GM19043 (cell line): Measurements from ENCODE around the gene MAN1B1.
"Not testable (repeated sequence)": the region's sequence is repeated elsewhere in the genome, so short reads cannot be mapped to it uniquely, and the experiment has no call there.

Source experiments
- ATAC-seq: cut with Tn5 transposase; IDR thresholded peaks from one replicate; pipeline ENCODE4 v1.9.1; 2021; ENCODE audit warnings: low read depth; ENCODE audit not compliant: unreplicated experiment

MAN1B1 gene

DNA sequence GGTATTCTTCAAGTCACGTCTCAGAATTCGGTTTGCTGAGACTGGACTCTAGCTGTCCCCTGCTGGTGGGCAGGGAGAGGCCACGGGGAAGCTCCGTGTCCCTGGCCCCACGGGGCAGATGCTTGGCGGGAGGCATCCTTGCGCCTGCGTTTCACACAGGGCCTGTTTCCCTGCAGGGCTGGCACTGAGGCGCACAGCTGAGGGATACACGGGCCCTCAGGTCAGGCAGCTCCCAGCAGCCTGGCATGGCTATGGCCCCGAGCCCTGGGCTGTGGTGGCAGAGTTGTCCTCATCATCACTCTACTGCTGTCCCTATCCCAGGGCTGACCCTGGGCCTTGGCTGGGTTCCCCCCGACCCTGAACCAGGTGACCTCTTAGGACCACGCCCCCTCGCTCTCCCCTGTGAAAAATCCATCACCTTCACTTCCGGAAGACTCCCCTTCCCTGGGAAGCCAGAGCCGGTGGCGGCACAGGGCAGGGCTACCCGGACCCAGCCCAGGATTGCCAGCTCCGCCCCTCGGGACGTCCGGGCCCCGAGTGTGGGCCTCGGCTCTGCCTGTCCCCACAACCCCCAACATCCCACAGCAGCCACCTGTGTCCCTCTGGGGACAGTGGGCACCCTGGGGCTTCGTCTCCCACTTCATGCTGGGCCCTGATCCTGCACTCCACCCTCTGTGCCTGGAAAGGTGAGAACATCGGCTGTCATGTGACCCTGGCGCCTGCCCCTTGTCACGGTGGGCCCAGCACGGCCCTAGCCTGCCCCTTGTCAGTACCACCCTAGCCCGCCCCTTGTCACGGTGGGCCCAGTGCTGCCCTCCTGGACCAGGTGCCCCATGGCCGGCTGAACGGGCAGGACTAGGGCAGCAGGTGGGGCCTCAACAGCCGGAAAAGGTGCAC, 22.7 kb downstream of the MAN1B1 start:
- ATAC-seq = no peak

DNA sequence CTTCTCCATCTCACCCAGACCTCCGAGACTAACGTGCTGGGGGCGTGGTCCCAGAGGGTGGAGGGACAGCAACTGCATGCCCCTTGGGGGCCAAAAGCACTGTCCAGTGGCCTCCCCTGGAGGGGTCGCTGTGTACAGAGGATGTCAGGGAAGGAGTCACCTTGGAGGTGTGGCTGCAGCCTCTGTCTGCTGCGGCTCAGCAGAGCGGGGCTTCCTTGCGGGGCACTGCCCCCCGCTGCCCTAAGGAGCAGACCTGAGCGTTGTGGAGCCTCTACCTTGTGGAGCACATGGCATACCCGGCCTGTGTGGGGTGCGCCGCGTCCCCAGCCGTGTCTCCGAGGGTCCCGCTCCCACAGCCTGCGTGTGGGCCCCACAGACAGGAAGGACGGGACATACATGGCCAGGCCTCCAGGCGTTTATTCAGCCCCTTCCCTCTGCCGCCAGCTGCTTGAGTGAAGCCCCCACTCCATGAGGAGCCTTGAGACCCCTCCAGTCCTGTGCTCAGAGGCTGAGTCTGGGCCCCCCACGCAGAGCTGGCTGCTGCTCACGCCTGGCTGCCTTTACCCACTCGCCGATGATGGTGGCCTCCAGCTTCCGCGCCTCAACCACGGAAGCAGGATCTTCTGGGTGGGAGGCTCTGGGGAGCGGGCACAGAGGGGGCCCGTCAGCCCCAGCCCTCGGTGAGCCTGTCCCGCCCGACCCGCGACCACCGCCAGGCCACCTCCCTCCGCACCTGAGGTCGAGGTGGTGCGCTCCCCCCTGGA, 23.5 kb downstream of the MAN1B1 start:
- no peak for ATAC-seq

DNA sequence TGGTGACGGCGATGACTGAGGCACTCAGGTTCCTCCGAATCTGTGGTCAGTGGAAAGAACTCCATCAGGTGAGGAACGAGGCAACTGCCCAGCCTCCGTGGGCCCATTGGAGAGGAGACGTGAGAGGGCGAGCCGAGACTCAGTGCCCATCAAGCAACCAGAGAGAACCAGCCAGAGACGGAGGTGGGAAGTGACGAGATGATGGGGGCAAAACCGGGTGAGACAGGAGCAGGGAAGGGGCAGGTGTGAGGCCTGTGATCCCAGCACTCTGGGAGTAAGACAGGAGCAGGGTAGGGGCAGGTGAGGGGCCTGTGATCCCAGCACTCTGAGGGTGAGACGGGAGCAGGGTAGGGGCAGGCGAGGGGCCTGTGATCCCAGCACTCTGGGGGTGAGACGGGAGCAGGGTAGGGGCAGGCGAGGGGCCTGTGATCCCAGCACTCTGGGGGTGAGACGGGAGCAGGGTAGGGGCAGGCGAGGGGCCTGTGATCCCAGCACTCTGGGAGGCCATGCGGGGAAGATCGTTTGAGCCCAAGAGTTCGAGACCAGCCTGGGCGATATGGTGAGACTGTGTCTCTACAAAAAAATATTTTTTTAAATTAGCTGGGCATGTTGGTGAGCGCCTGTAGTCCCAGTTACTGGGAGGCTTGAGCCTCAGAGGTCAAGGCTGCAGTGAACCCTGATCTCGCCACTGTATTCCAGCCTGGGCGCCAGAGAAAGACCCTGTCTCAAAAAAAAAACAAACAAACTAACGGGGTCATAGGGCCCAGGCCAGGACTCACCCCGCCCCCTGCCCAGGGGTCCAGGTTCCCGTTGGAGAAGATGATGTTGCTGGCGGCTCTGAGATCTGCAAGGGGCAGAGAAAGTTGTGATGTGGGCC, 24.4 kb downstream of the MAN1B1 start:
- ATAC-seq = no peak

DNA sequence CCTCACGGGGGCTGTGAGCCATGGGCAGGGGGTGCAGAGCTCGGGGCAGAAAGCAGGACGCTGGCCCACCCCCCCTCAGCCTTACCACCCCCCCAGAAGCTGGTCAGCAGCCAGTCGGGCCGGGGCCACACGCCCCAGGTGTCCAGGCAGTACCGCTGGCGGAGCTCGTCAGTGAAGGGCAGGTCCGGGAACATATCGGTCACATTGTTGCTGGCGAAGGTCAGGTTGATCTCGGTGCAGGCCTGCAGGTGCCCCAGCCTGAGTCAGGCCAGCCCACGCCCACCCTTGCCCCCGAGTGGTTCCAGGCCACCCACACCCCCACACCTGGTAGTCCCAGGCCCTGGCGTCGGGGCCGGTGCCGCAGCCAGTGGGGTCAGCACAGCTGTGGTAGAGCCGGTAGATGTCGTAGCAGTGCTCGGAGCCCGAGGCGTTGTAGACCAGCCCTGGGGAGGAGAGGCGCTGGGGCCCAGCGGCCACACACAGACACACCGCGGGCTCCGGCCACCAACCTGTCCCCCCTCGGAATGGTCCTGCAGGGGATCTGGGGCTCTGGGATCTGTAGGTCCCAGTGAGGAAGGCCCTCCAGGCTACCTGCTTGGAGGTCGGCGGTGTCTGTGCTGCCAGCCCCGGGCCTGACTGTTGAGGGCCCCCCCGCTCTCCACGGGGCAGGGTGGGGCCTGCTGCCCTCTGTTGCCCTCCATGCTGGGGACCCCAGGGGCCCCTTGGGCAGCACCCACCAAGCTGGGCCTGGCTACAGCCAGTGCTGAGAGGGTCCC, 25.2 kb downstream of the MAN1B1 start:
- no peak for ATAC-seq

DNA sequence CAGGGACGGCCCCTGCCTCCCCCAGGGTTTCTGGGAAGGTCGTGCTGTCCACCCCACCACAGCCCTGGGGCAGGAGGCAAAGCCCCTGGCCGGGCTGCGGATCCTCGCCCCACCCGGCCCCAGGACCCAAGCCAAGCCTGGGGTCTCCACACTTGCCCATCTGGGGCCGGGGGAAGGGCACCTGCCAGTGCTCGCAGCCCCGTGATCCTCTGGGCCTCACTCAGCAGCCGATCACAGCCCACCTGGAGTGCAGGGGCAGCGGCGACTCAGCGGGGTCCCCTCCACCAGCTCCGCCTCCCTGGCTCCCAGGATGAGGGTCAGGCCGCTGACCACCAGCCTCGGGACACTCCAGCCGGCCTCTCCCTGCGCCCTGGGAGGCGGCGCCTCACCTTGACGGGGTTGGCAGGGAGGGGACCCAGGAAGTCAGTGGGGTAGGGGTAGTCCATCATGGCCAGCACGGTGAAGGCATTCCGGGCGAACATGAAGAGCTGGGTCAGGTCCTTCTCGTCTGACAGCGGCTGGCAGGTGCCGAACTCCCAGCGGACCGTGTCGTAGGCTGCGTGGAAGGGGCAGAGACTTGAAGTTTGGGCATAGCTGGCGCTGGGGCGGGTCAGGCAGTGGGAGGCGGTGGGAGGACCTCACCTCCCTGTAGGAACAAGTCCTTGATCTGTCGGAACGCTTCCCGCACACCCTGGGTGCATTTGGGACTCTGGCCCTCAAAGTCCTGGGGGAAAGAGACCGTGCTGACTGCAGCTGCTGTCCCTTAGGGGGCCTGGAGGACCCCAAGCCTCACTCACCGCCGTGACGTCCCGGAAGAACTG, 26.0 kb downstream of the MAN1B1 start:
- ATAC-seq = no peak

DNA sequence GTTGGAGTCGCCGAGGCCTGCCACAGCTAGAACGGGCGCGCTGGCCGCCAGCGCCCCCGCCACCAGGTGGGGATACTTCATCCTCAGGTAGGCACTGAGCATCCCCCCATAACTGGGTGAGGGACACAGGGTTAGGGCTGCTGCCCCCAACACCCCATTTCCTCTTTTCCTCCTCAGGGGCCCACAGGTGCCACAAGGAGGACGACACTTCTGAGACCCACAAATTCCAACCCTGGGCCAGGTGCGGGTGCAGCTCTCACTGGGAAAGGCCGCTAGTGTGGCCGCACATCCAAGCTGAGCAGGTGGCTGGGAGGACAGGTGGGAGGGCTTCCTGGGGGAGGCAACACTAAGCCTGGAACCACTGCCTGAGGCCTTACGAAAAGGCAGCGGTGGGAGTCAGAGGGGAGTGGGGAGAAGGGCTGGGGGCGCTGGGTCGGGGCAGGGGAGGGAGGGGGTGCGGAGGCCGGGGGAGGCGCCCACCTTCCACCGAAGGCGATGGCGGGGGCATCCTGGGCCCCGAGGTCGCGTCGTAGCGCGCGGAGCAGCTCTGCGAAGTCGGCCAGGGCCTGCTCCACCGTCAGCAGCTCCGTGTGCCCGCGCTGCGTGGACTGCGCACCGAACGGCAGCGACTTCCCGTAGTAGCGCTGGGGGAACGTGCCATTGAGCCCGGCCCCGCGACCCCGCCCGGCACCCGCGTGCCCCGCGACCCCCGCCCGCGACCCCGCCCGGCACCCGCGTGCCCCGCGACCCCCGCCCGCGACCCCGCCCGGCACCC, 26.8 kb downstream of the MAN1B1 start:
- ATAC-seq = no peak

DNA sequence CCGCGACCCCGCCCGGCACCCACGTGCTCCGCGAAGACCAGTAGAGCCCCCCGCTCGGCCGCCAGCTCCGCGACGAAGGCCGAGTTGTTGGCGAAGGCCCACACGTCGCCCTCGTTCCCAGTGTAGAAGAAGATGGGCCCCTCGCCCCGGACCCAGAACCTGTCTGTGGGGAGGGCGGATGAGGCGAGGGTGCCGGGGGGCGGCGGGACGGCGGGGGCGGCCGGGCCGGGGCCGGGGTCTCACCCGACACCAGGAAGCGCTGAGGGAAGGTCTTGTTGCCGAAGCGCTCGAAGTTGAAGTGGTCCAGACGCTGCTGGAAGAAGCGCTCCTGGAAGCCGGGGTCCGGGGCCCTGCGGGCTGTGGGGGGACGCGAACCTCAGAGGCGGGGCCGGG, 27.4 kb downstream of the MAN1B1 start:
- no peak for ATAC-seq

DNA sequence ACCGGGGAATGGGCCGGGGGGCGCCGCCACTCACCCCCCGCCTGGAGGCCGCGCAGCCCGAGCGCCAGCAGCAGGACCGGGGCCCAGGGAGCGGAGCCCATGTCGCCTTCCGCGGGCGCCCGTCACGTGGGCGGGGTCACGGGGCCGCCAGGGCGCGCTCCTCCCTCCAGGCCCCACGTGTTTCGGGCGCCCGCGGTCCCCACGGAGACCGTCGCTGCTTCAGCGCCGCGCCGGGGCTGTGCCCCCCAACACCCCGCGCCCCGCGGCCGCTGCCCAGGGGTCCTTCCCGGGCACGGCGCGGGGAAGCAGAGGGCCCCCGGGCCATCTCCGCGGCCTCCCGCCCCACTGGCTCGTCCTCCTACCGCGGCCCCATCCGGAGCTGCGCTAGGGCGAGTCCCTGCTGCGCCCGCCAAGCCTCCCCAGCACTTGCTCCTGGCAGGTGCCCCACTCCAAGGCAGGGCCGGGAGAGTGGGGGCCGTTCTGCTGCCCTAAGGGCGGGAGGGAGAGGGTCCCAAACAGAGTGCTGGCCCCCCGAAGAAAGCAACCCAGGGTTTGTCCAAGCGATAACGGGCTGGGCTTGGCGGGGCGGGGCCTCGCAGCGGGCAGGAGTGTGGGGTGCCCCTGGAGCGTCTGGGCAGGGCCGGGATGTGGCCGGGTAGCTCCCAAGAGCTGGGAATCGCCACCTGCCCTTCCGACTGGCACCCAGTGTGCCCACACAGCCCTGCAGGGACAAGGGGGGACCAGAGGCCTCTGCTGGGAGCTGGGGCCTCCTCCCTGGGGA, 28.0 kb downstream of the MAN1B1 start, which contains the start of gene DPP7:
DPP7 (minus strand) TSS at position 121 of the 781 bp plus-strand sequence; CDS start at position 101, 20 bp downstream.
- peak; percentile 79 for ATAC-seq

DNA sequence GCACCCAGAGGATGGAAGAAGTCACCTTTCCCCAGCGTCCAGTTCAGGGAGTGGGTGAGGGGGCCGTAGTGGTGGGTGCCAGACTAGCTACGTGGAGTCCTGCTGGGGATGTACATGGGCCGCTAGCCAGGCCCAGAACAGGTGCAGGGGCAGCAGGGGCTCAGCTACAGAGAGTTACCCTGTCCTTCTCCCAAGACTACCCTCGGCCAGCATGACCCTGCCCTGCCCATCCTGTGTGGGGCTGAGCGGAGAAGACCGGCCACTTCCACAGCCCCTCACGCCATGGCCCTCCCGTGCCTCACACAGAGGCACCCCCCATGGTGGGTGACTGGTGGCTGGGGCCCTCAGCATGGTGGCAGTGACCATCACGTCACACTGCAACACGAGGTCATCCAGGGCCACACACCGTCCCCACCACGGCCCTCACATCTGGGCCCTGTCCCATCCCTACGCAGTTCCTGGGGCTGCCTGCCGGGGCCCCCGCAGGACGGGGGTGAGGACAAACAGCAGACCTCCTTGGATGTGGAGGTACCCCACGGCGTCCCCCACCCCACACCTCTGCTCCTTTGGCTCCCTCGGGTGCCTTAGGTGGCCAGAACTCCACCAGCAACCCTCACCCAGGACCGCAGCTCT, 28.7 kb downstream of the MAN1B1 start:
- no peak for ATAC-seq

DNA sequence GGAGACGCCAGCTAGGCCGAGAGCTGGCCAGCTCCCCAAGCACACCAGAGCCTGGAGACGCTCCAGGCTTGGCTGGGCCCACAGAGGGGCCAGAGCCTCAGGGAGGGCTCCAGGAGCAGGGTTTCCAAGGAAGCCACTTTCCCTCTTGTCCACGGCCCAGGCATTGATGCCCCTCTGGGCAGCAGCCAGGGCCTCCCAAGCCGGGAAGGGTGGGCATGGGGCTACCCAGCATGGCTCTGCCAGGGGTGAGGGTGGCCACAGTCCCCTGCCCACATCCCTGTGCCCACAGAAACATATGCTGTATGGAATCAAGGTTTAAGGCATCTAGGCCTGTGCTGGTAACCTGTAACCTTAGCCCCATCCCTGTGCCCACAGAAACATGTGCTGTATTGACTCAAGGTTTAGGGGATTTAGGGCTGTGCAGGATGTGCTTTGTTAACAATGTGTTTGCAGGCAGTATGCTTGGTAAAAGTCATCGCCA, 29.3 kb downstream of the MAN1B1 start:
- ATAC-seq = no peak

DNA sequence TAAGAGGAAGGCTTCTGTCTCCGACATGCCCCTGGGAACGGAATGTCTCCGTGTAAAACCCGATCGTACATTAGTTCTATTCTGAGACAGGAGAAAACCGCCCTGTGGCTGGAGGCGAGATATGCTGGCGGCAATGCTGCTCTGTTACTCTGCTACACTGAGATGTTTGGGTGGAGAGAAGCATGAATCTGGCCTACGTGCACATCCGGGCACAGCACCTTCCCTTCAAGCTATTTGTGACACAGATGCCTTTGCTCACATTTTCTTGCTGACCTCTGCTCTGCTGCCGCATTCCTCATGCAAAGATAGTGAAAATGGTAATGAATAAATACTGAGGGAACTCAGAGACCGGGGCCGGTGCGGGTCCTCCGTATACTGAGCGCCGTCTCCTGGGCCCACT, 29.9 kb downstream of the MAN1B1 start:
- no peak for ATAC-seq

DNA sequence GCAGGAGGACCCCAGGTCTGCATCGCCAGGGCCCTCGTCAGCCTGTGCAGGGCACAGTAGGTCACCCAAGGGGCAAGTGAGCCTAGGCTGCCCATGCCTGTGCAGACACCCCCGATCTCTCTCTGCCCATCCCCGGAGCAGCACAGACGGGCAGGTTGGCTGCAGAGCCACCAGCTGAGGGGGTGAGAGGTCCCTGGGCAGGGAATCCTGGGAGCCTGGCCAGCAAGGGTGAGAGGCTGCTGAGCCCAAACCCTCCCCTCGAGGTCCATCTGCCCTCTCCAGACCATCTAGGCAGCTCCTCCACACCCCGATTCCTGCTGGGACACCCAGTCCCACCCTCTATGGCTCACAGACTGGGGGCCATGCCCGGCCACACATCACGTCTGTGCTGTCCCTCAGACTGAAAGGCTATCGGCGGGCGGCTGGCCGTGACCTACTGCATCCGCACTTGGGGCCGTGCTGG, 30.5 kb downstream of the MAN1B1 start:
- ATAC-seq = no peak

DNA sequence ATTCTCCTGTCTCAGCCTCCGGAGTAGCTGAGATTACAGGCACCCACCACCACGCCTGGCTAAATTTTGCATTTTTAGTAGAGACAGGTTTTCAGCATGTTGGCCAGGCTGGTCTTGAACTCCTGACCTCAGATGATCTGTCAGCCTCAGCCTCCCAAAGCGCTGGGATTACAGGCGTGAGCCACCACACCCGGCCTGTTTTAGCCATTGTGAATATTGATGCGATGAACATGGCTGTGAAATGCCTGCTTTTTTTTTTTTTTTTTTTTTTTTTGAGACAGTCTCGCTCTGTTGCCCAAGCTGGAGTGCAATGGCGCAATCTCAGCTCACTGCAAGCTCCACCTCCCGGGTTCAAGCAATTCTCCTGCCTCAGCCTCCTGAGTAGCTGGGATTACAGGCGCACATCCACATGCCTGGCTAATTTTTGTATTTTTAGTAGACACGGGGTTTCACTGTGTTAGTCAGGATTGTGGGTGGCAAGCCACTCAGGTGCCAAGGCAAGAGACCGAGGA, 31.4 kb downstream of the MAN1B1 start:
- not testable (repeated sequence) for ATAC-seq

DNA sequence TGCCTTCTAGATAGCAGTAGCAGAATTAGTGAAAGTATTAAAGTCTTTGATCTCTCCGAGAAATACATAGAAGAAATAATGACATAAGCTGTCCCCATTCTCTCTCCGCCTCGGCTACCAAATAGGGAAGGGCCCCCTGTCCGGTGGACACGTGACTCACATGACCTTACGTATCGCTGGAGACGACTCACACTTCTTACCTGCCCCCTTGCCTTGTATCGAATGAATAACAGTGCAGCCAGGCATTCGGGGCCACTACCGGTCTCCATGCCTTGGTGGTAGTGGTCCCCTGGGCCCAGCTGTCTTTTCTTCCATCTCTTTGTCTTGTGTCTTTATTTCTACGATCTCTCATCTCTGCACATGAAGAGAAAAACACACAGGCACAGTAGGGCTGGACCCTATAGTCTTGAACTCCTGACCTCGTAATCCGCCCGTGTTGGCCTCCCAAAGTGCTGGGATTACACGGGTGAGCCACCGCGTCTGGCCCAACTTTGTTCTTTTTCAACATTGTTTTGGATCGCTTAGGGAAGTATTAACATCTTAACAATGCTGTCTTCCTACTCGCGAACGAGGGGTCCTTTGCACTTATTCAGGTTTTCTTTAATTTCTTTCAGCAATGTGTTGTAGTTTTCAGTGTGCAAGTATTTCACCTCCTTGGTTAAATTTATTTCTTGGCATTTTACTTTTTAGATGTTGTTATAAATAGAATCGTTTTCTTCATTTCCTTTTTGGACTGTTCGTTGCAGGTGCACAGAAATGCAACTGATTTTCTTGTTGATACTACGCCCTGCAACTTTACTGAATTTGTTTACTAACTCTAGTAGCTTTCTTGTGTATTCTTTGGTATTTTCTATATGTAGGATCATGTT, 35.4 kb downstream of the MAN1B1 start:
- ATAC-seq = not testable (repeated sequence)

DNA sequence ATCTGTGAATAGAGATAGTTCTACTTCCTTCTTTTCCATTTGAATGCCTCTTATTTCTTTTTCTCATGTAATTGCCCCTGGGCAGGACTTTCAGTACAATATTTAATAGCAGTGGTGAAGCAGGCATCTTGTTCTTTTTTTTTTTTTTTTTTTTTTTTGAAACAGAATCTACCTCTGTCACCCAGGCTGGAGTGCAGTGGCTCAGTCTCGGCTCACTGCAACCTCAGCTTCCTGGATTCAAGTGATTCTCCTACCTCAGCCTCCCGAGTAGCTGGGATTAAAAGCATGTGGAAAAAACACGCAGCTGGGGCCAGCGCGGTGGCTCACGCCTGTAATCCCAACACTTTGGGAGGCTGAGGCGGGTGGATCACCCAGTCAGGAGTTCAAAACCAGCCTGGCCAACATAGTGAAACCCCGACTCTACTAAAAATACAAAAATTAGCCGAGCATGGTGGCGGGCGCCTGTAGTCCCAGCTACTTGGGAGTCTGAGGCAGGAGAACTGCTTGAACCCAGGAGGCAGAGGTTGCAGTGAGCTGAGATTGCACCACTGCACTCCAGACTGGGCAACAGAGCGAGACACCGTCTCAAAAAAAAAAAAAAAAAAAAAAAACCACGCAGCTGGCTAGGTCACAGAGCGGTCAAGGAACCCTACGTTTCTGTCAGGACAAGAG, 36.1 kb downstream of the MAN1B1 start:
- not testable (repeated sequence) for ATAC-seq
